ENCODE results near the gene CDH13. TPM values are rescaled to one million over a fixed set of nuclear protein-coding genes. Genes with fewer than 3 reads are reported as not detected.

The CDH13 gene
- total RNA-seq, 3 donors from 2014 or later: 4.9 to 11.2 (median 9.8) TPM

DNA sequence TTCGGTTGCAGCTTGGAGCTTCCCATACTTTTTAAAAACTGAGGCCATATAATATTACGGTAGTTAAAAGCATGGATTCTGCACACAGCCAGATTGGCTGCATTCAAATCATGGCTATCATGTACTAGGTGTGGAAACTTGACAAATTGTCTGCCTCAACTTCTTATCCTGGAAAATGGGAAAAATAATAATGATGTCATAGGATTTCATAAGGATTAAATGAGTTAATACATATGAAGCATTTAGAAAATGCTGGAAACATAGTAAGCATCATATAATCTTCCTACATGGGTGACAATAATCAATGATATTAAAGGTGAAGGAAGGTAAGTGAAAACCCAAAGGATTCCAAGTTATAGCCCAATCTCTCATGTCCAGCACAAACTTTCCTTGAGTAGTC lies 592.5 kb downstream of the CDH13 start:
- TF ChIP-seq, protein P1, sequence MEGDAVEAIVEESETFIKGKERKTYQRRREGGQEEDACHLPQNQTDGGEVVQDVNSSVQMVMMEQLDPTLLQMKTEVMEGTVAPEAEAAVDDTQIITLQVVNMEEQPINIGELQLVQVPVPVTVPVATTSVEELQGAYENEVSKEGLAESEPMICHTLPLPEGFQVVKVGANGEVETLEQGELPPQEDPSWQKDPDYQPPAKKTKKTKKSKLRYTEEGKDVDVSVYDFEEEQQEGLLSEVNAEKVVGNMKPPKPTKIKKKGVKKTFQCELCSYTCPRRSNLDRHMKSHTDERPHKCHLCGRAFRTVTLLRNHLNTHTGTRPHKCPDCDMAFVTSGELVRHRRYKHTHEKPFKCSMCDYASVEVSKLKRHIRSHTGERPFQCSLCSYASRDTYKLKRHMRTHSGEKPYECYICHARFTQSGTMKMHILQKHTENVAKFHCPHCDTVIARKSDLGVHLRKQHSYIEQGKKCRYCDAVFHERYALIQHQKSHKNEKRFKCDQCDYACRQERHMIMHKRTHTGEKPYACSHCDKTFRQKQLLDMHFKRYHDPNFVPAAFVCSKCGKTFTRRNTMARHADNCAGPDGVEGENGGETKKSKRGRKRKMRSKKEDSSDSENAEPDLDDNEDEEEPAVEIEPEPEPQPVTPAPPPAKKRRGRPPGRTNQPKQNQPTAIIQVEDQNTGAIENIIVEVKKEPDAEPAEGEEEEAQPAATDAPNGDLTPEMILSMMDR (IDR thresholded peaks at IDR 0.05): no peak
- intact Hi-C loops (cut with DNase I, micrococcal nuclease): loop anchor here in 1 of 2 donors (10.0 kb wide), 1 partner anchor 584 kb away; no protein-coding TSS in a partner anchor
- no peak for ATAC-seq

DNA sequence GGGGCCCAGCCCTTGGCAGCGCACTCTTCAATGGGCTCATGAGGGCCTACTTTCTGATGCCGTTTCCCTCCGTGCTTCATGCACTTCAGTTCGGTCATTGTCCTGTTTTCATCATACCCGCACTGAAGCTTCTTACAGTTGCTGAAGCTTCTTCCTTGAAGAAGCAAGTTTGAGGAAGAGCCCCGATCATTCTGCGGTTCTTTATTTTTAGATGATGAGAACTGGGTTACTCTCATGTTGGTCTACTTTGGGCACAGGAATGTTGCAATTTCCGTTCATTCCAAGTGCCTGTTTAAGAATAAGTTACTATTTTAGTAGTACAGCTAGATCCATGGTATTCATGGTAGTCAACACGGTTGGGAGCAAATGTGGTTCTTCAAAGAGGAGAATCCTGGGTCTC lies 593.3 kb downstream of the CDH13 start:
- intact Hi-C loops (cut with DNase I, micrococcal nuclease): no loop called here
- Histone ChIP-seq H3K36me3 (ENCODE audit: low read depth) (no peaks in the 10 kb centered on the region), H3K9me3 (no peaks in the 10 kb centered on the region), H3K4me1 (ENCODE audit: low read depth) (no peaks in the 10 kb centered on the region), H3K4me3 (no peak overlapping the region)
- ATAC-seq (no peak), DNase-seq (no peak)
- TF ChIP-seq, protein P1 (IDR thresholded peaks at IDR 0.05): no peak

More for the DNA sequence above, 592.5 kb downstream of the CDH13 start:
- Histone ChIP-seq H3K9me3 (no peaks in the 10 kb centered on the region), H3K36me3 (ENCODE audit: low read depth) (no peaks in the 10 kb centered on the region), H3K4me1 (ENCODE audit: low read depth) (no peaks in the 10 kb centered on the region), H3K4me3 (no peak overlapping the region)
- no peak for DNase-seq

DNA sequence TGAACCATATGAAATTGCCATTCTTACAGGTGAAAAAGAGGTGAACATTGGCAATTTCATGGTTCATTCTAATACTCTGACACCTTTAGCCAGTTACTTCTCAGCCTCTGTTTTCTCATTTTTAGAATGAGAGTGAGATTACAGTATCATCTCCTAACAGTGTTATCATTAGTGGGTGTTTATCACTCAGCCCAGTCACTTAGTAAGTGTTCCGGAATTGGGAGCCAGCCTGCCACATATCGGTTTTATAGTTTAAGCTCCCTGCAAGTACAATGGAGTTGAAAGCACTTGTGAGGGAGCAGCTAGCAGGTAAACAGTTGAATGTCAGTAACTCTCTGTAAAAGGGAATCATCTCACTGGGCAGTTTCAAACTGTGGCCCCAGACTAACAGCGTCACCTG lies 597.9 kb downstream of the CDH13 start:
- H3K4me1 ChIP-seq (ENCODE audit: low read depth): no peaks in the 10 kb centered on the region
- intact Hi-C loops (cut with DNase I, micrococcal nuclease): no loop called here
- ATAC-seq: no peak

DNA sequence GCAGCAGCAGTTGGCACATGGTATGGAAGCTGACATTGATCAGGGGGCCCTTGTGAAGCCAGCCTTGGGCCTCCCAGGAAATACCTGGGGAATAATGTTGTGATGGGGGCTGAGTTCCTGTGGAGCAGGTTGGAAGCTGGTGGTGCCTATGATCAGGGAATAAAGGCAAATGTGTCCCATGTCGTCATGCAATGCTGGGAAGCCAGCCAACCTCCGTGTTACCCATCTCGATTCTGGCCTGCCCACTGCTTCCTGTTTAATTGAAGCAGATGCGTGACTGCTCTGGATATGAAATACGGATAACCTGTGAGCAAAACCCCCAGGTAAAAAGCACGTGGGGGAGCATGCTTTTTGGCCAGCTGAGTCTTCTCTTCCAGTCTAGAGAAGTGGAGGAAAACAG lies 600.6 kb downstream of the CDH13 start:
- Histone ChIP-seq H3K9me3 (no peaks in the 10 kb centered on the region), H3K4me1 (ENCODE audit: low read depth) (no peaks in the 10 kb centered on the region), H3K36me3 (ENCODE audit: low read depth) (no peaks in the 10 kb centered on the region), H3K4me3 (no peak overlapping the region)
- TF ChIP-seq, protein P1 (IDR thresholded peaks at IDR 0.05): no peak
- DNase-seq: no peak
- ATAC-seq: no peak
- intact Hi-C loops (cut with DNase I, micrococcal nuclease): no loop called here

More for the DNA sequence above, 597.9 kb downstream of the CDH13 start:
- H3K4me3 ChIP-seq: no peak overlapping the region
- H3K36me3 ChIP-seq (ENCODE audit: low read depth): no peaks in the 10 kb centered on the region
- no peaks in the 10 kb centered on the region for H3K9me3 ChIP-seq
- no peak for DNase-seq
- TF ChIP-seq, protein P1 (IDR thresholded peaks at IDR 0.05): no peak

- no peak for ATAC-seq
- no peaks in the 10 kb centered on the region for H3K9me3 ChIP-seq
- H3K36me3 ChIP-seq (ENCODE audit: low read depth): no peaks in the 10 kb centered on the region
- no peak for DNase-seq
- H3K4me3 ChIP-seq: no peak overlapping the region
- TF ChIP-seq, protein P1 (IDR thresholded peaks at IDR 0.05): no peak
- H3K4me1 ChIP-seq (ENCODE audit: low read depth): no peaks in the 10 kb centered on the region
- intact Hi-C loops (cut with DNase I, micrococcal nuclease): no loop called here
These were observed 605.0 kb downstream of the CDH13 start for GRCh38 chr16:83231729-83232128.

DNA sequence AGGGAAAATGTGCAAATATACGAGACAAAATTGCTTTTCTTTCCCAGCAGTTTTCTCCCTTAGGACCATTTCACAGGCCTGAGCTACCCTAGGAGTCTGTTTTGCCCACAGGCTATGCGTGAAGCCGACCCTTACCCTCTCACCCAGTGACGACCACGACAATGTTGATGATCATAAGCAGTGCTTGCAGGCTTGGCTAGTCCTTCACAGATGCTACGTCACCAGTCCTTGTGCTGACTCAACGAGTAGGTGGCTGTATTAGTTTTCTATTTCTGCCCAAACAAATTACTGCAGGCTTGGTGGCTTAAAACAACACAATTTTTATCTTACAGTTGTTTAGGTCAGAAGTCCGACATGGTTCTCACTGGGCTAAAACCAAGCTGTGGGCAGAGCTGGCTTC lies 606.4 kb downstream of the CDH13 start:
- Histone ChIP-seq H3K36me3 (ENCODE audit: low read depth) (no peaks in the 10 kb centered on the region), H3K4me3 (no peak overlapping the region), H3K9me3 (no peaks in the 10 kb centered on the region), H3K4me1 (ENCODE audit: low read depth) (no peaks in the 10 kb centered on the region)
- intact Hi-C loops (cut with DNase I, micrococcal nuclease): no loop called here
- no peak for DNase-seq
- TF ChIP-seq, protein P1 (IDR thresholded peaks at IDR 0.05): no peak
- ATAC-seq: no peak

Data from mucosa of descending colon (tissue), 3 donors.